Astrocyte (in vitro differentiated cells and primary cell): ENCODE data around the gene WDR81. TPM values are rescaled to one million over a fixed set of nuclear protein-coding genes. Genes with fewer than 3 reads are reported as not detected.

Experiments used
- DNase-seq: peaks from one replicate; pipeline ENCODE4 v3.0.0-alpha.2; 2010; ENCODE audit warnings: low read depth
- FAIRE-seq: peaks from 2 replicates; lab custom pipeline; 2011; peaks lifted over from hg19 to GRCh38; lab: Jason Lieb, UNC
- H2AFZ ChIP-seq: 2 replicates; pipeline ENCODE4 v1.6.0; 2012; ENCODE audit warnings: low read depth, low read length, inconsistent platforms
- H3K27ac ChIP-seq: 2 replicates; pipeline ENCODE4 v1.5.1; 2011; ENCODE audit warnings: low read depth, low read length, inconsistent platforms
- H3K27me3 ChIP-seq: 2 replicates; pipeline ENCODE4 v1.6.0; 2011; ENCODE audit warnings: low read length, inconsistent platforms; ENCODE audit not compliant: insufficient read depth
- H3K36me3 ChIP-seq: 2 replicates; pipeline ENCODE4 v1.5.1; 2011; ENCODE audit warnings: low read length, inconsistent platforms; ENCODE audit not compliant: insufficient read depth
- H3K4me1 ChIP-seq: 2 replicates; pipeline ENCODE4 v1.5.1; 2011; ENCODE audit warnings: low read length, inconsistent platforms; ENCODE audit not compliant: insufficient read depth
- H3K4me2 ChIP-seq: 2 replicates; pipeline ENCODE4 v1.6.0; 2012; ENCODE audit warnings: low read length, inconsistent platforms
- H3K4me3 ChIP-seq: 2 replicates; pipeline ENCODE4 v1.5.1; 2011; ENCODE audit warnings: low read depth, mild to moderate bottlenecking, low read length, inconsistent platforms; ENCODE audit not compliant: insufficient read depth
- H3K79me2 ChIP-seq: 2 replicates; pipeline ENCODE4 v1.6.0; 2012; ENCODE audit warnings: mild to moderate bottlenecking, low read length, inconsistent platforms; ENCODE audit not compliant: insufficient read depth
- H3K9ac ChIP-seq: 2 replicates; pipeline ENCODE4 v1.6.0; 2012; ENCODE audit warnings: mild to moderate bottlenecking, low read length, inconsistent platforms
- H3K9me3 ChIP-seq: 2 replicates; pipeline ENCODE4 v1.5.1; 2012; ENCODE audit warnings: low read depth, mild to moderate bottlenecking, low read length, inconsistent platforms; ENCODE audit not compliant: insufficient read depth
- H4K20me1 ChIP-seq: 2 replicates; pipeline ENCODE4 v1.6.0; 2012; ENCODE audit warnings: low read length, inconsistent platforms; ENCODE audit not compliant: insufficient read depth
- H3K27ac Mint-ChIP-seq: one replicate; pipeline ENCODE4 v1.8.0; 2021; ENCODE audit warnings: mild to moderate bottlenecking, mixed read lengths; ENCODE audit not compliant: unreplicated experiment
- H3K27me3 Mint-ChIP-seq: one replicate; pipeline ENCODE4 v1.8.0; 2021; ENCODE audit warnings: low read depth, mixed read lengths; ENCODE audit not compliant: unreplicated experiment
- H3K36me3 Mint-ChIP-seq: one replicate; pipeline ENCODE4 v1.8.0; 2021; ENCODE audit warnings: low read depth, mixed read lengths; ENCODE audit not compliant: unreplicated experiment
- H3K4me1 Mint-ChIP-seq: one replicate; pipeline ENCODE4 v1.8.0; 2021; ENCODE audit warnings: low read depth, mixed read lengths; ENCODE audit not compliant: unreplicated experiment
- H3K4me3 Mint-ChIP-seq: one replicate; pipeline ENCODE4 v1.8.0; 2021; ENCODE audit warnings: mild to moderate bottlenecking, moderate library complexity, mixed read lengths; ENCODE audit not compliant: unreplicated experiment
- H3K9me3 Mint-ChIP-seq: one replicate; pipeline ENCODE4 v1.8.0; 2021; ENCODE audit warnings: mild to moderate bottlenecking, mixed read lengths; ENCODE audit not compliant: unreplicated experiment
- EZH2 ChIP-seq: IDR thresholded peaks from 2 replicates; pipeline ENCODE4 v1.6.1; 2012; ENCODE audit warnings: mild to moderate bottlenecking, low read length, inconsistent platforms; ENCODE audit not compliant: insufficient read depth
- total RNA-seq: library from RNA; stranded (reverse); gene quantifications from 2 replicates; pipeline ENCODE4 v1.2.1, GENCODE V29; 2021
- TF ChIP-seq, protein P1 (sequence below): IDR thresholded peaks from 2 replicates; pipeline ENCODE4 v1.5.1; 2011; ENCODE audit warnings: low read depth, mild to moderate bottlenecking, inconsistent platforms, low read length, moderate library complexity; ENCODE audit not compliant: insufficient read depth

The WDR81 gene
- total RNA-seq, 1 donor from 2014 or later, result 12.3 TPM

DNA sequence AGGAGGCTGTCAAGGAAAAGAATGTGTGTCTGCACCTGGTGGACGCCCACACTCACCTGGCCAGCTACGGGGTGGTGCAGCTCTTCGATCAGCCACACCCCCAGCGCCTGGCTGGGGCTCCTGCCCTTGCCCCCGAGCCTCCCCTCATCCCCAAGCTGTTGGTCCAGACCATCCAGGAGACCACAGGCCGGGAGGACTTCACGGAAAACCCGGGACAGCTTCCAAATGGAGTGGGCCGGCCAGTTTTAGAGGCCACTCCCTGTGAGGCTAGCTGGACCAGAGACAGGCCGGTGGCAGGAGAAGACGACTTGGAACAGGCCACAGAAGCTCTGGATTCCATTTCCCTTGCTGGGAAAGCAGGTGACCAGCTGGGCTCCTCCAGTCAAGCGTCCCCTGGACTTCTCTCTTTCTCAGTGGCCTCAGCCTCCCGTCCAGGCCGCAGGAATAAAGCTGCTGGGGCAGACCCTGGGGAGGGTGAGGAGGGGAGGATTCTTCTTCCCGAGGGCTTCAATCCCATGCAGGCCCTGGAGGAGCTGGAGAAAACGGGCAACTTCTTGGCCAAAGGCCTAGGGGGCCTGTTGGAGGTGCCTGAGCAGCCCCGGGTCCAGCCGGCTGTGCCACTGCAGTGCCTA, 2.2 kb downstream of the WDR81 start:
- no peaks in the 10 kb centered on the region for H3K36me3 ChIP-seq
- no peak overlapping the region for H2AFZ ChIP-seq
- peaks cover 20% of the 10 kb centered on the region for H3K4me1 ChIP-seq
- H3K4me2 ChIP-seq, result no peak overlapping the region
- H3K27me3 ChIP-seq, result no peaks in the 10 kb centered on the region
- no peak overlapping the region for H3K27ac ChIP-seq
- Mint-ChIP-seq H3K9me3 (no peaks in the 10 kb centered on the region), H3K27me3 (no peaks in the 10 kb centered on the region), H3K36me3 (peaks cover 9% of the 10 kb centered on the region), H3K4me3 (no peak overlapping the region), H3K4me1 (peaks cover 8% of the 10 kb centered on the region), H3K27ac (no peak overlapping the region)
- H4K20me1 ChIP-seq, result peaks cover 7% of the 10 kb centered on the region
- no peak overlapping the region for H3K9ac ChIP-seq
- DNase-seq (no peak), FAIRE-seq (no peak)
- TF ChIP-seq, protein P1, sequence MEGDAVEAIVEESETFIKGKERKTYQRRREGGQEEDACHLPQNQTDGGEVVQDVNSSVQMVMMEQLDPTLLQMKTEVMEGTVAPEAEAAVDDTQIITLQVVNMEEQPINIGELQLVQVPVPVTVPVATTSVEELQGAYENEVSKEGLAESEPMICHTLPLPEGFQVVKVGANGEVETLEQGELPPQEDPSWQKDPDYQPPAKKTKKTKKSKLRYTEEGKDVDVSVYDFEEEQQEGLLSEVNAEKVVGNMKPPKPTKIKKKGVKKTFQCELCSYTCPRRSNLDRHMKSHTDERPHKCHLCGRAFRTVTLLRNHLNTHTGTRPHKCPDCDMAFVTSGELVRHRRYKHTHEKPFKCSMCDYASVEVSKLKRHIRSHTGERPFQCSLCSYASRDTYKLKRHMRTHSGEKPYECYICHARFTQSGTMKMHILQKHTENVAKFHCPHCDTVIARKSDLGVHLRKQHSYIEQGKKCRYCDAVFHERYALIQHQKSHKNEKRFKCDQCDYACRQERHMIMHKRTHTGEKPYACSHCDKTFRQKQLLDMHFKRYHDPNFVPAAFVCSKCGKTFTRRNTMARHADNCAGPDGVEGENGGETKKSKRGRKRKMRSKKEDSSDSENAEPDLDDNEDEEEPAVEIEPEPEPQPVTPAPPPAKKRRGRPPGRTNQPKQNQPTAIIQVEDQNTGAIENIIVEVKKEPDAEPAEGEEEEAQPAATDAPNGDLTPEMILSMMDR, result no peak
- TF ChIP-seq EZH2, result no peak
- peaks cover 31% of the 10 kb centered on the region for H3K79me2 ChIP-seq
- H3K9me3 ChIP-seq, result no peaks in the 10 kb centered on the region
- H3K4me3 ChIP-seq, result no peak overlapping the region

- Histone ChIP-seq H3K4me3 (no peak overlapping the region), H3K79me2 (peaks cover 31% of the 10 kb centered on the region), H3K4me2 (no peak overlapping the region), H4K20me1 (peaks cover 7% of the 10 kb centered on the region), H3K9me3 (no peaks in the 10 kb centered on the region), H2AFZ (no peak overlapping the region), H3K9ac (no peak overlapping the region), H3K27ac (no peak overlapping the region), H3K27me3 (no peaks in the 10 kb centered on the region), H3K36me3 (no peaks in the 10 kb centered on the region), H3K4me1 (peaks cover 20% of the 10 kb centered on the region)
- H3K27me3 Mint-ChIP-seq, result no peaks in the 10 kb centered on the region
- H3K27ac Mint-ChIP-seq, result no peak overlapping the region
- no peak overlapping the region for H3K4me3 Mint-ChIP-seq
- peaks cover 8% of the 10 kb centered on the region for H3K4me1 Mint-ChIP-seq
- H3K36me3 Mint-ChIP-seq, result peaks cover 11% of the 10 kb centered on the region
- FAIRE-seq, result no peak
- no peak for TF ChIP-seq EZH2
- TF ChIP-seq, protein P1, result no peak
- no peaks in the 10 kb centered on the region for H3K9me3 Mint-ChIP-seq
- no peak for DNase-seq
These were observed 2.8 kb downstream of the WDR81 start for GRCh38 chr17:1727258-1727789.
